ENCODE data around the gene TMEM178B.
A peak's percentile ranks its signal among the peaks of the same experiment; 100 is the strongest.
"Not testable (repeated sequence)": the region's sequence is repeated elsewhere in the genome, so short reads cannot be mapped to it uniquely, and the experiment has no call there.

TMEM178B gene

GRCh38 chr7:141073641-141074161 lies at the start of gene TMEM178B:
Gene TMEM178B, plus strand, starts transcription at chr7:141074064.
- DNase-seq (ENCODE audit: low read depth): no peak

- DNase-seq (ENCODE audit: low read depth): no peak
These were observed 49.2 kb upstream of the TMEM178B start for GRCh38 chr7:141024668-141025067.

DNA sequence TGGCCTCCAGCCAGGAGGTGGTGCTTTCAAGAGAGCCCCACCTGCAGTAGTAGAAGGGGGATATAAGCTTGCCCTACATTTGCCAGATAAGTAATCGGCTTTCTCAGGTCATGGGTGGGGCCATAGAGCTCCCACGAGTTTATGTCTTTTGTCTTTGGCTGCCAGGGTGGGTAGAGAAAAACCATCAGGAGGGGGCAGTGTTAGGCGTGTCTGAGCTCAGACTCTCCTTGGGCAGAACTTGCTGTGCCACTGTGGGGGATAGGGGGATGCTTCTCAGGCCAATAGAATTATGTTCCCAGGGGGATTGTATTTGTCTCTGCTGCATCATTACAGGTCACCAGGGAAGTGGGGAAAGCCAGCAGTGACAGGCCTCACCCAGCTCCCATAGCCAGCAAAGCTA lies 46.8 kb upstream of the TMEM178B start:
- no peak for DNase-seq (ENCODE audit: low read depth)

DNA sequence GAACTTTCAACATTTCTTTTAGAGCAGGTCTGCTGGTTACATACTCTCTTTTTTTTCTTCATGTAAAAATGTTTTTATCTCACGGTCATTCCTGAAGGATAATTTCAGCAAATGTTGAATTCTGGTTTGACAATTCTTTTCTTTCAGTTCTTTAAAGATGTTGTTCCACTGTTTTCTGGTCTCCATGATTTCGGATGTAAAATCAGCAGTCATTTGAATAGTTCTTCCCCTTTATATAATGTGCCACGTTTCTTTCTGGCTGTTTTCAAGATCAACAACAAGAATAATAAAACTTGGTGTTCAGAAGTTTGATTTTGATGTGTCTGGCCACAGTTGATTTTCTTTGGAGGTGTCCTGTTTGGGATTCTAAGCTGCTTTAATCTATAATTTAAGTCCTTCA lies 45.1 kb upstream of the TMEM178B start:
- no peak for DNase-seq (ENCODE audit: low read depth)

GRCh38 chr7:141032539-141033323 lies 41.1 kb upstream of the TMEM178B start:
- DNase-seq (ENCODE audit: low read depth): not testable (repeated sequence)

GRCh38 chr7:141038100-141038499 lies 35.8 kb upstream of the TMEM178B start:
- not testable (repeated sequence) for DNase-seq (ENCODE audit: low read depth)

- DNase-seq (ENCODE audit: low read depth): no peak
These were observed 34.5 kb upstream of the TMEM178B start for GRCh38 chr7:141039376-141039775.

DNA sequence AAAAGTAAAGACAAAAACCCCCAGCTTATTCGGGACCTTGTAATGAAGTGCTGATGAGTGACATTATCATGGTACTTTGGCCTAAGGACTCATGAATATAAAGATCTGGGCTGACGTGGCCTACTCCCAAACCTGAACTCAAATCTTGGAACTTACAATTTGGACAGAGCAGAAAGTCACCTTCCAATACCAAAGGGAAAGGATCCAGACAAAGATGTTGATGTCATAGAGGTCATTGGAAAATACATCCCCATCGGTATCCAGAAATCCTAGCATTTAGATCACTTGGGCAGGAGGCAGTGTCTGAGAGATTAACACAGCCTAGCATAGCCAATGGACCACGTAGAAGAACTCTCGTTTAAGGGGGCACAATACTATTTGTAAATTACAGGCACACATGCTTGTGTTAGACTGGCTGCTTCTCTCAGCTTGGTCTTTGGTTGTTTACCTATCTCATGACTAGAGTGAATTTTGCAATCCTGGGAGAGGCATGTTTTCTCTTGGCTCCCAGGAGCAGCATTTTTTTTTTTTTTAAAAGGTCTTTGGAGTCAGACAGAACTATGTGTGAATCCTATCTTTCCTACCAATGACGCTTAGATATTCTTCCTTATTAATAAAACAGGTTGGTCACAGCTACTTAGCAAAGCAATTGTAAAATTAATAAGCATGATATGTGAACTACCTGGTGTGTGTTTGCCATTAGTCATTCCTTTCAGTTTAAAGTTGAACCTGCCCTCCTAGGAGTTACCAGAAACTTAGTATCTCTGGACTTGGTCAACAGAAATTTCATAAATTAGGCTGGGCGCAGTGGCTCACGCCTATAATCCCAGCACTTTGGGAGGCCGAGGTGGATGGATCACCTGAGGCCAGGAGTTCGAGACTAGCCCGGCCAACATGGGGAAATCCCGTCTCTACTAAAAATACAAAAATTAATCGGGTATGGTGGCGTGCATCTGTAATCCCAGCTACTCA lies 31.4 kb upstream of the TMEM178B start:
- DNase-seq (ENCODE audit: low read depth): no peak

DNA sequence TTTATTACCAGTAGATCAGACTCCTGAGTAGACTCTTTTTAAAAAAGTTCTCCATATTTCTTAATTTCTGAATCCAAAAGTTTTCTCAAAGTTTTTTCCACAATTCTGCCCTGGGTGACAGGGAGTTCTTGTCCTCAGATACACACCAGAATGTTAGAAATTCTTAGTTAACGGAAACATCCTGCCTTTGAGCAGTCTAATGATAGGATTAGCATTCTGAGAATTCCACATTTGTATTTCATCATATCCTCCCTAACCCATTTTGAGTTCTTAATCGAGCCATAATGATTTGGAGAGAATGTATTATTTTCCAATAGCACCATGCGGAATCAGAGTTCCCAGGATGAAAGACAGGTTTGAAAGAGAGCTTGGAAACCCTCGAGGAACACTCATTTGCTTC lies 30.2 kb upstream of the TMEM178B start:
- DNase-seq (ENCODE audit: low read depth): no peak

GRCh38 chr7:141045126-141045841 lies 28.6 kb upstream of the TMEM178B start:
- no peak for DNase-seq (ENCODE audit: low read depth)

- no peak for DNase-seq (ENCODE audit: low read depth)
These were observed 27.8 kb upstream of the TMEM178B start for GRCh38 chr7:141045842-141046620.

GRCh38 chr7:141053626-141054025 lies 20.2 kb upstream of the TMEM178B start:
- DNase-seq (ENCODE audit: low read depth): no peak

DNA sequence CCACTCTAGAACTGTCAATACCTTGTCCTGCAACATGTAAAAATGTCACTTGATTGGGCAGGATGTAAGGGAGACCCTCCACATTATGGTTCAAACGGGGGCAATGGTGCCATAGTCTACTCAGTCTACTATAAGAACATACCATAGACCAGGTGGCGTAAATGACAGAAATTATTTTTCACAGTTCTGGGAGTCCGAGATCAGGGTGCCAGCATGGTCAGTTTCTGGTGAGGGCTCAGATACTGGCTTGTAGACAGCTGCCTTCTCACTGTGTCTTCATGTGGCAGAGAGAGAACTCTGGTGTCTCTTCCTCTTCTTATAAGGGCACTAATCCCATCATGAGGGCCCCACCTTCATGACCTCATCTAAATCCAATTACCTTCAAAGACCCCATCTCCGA lies 18.7 kb upstream of the TMEM178B start:
- no peak for DNase-seq (ENCODE audit: low read depth)

GRCh38 chr7:141057788-141058187 lies 16.1 kb upstream of the TMEM178B start:
- no peak for DNase-seq (ENCODE audit: low read depth)

DNA sequence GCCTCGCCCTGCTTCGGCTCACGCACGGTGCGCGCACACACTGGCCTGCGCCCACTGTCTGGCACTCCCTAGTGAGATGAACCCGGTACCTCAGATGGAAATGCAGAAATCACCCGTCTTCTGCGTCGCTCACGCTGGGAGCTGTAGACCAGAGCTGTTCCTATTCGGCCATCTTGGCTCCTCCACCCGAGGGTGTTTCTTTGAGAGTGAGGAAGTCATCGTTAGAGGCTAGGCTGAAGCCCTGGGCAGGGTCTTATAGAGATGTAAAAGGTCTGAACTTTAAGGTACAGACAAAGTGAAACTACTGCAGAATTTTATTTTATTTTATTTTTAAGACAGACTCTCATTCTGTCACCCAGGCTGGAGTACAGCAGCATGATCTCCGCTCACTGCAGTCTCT lies 6.0 kb upstream of the TMEM178B start:
- not testable (repeated sequence) for DNase-seq (ENCODE audit: low read depth)

DNA sequence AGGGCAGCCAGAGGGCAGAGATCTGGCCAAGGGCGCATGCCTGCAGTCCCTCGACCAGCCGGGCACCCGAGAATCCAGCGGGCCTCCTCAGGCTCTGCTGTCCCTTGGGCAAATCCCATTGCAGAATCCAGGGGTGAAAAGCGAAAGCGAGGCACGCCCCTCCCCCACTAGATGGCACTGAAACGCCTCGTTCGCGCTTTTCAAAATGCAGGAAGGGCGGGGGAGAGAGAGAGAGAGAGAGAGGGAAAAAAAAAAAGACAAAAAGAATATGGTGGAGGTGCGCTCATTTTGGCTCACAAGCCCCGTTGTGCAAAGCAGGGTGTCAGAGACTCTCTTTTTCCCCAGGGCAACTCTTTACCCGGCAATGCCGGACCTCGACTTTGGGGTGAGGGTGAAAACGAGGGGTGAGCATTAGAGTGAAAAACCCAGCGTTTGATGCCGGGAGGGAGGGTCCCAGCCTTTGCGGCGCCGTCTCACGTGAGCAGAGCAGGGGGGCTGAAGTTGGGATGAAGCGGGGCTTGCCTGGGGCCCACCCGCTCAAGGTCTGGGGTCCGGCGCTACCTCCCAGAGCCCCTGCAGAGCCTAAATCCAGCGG lies 2.5 kb upstream of the TMEM178B start:
- DNase-seq (ENCODE audit: low read depth): no peak

DNA sequence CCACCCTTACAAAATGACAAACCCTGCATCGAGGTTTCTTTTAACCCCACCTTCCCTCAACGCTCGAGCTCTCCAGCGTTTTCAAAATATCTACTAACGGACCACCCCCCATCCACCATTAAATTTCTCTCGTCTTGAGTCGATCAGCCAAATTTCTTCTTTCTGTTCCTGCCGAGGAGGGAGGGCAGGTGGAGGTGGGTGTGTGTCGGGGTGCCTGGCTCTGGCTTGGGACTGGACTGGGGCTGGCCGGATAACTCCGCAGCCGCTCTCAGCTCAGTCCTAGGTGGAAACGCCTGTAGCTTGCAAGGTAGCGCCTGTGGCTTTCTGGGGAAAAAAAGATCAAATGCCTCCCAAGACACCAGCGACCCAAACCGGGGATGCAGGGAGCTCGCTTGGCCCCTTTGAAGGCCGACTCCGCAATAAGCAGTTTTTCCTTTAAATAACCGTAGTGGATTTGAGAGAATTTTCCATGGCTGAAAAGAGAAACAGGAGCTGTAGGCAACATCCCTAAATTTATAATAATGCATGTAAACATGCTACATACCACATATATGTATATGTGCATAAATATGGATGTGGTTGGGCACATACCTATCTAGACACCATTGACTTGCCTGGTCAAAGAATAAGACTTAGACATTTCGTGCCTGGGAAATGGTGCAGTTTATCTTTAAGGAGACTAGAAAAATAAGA lies 1.9 kb upstream of the TMEM178B start:
- no peak for DNase-seq (ENCODE audit: low read depth)

- peak; percentile 28 for DNase-seq (ENCODE audit: low read depth)
These were observed 1.2 kb upstream of the TMEM178B start for GRCh38 chr7:141072548-141073172.

- DNase-seq (ENCODE audit: low read depth): no peak
These were observed 657 bp upstream of the TMEM178B start for GRCh38 chr7:141073173-141073640.
